NT2/D1 (cell line): ENCODE measurements around the gene DUSP7.

Source experiments
- SUZ12 ChIP-seq: IDR thresholded peaks from 2 replicates; pipeline ENCODE4 v1.6.1; 2011; ENCODE audit not compliant: insufficient read length, insufficient read depth; ENCODE audit errors: extremely low read depth
- YY1 ChIP-seq: IDR thresholded peaks from 2 replicates; pipeline ENCODE4 v1.6.1; 2011; ENCODE audit not compliant: insufficient read length, insufficient read depth
- ZNF274 ChIP-seq: IDR thresholded peaks from 2 replicates; pipeline ENCODE4 v1.6.1; 2011; ENCODE audit warnings: mild to moderate bottlenecking, low read depth, low read length

- TF ChIP-seq YY1, result no peak
- TF ChIP-seq ZNF274, result no peak
- no peak for TF ChIP-seq SUZ12
Measured at GRCh38 chr3:52092271-52092660, 35.9 kb upstream of the DUSP7 start.
